ENCODE results near the gene SLC3A2. TPM values are rescaled to one million over a fixed set of nuclear protein-coding genes. Genes with fewer than 3 reads are reported as not detected.

The SLC3A2 gene
- total RNA-seq, 2 donors from 2014 or later = 233 to 240 TPM

DNA sequence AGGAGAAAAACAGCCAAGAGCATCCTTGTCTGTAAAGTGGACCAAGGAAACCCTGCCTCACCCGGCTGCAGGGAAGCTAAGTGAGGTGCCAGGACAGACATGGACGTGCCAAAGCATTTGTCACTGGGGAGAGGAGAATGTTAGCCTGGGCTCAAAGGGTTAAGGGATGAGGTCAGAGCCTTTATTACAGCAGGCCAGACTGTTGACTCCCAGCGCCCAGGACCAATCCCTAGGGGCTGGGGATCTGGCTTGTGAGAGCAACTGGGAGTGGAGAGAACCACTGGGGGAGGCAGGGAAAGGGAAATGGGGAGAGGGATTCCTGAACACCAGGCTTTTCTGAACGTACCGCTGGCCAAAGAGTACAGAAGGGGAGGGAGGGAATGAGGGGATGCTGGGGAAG, 37.8 kb downstream of the SLC3A2 start:
- Mint-ChIP-seq H3K27me3 (peaks cover 56% of the 10 kb centered on the region), H3K27ac (no peak overlapping the region), H3K36me3 (ENCODE audit: low read depth) (no peaks in the 10 kb centered on the region), H3K4me1 (peaks cover 6% of the 10 kb centered on the region), H3K4me3 (no peak overlapping the region)
- ATAC-seq = no peak
- no peaks in the 10 kb centered on the region for H3K9me3 ChIP-seq (ENCODE audit: control insufficient read depth, low read length, poor library complexity, severe bottlenecking)
- no peak for DNase-seq

DNA sequence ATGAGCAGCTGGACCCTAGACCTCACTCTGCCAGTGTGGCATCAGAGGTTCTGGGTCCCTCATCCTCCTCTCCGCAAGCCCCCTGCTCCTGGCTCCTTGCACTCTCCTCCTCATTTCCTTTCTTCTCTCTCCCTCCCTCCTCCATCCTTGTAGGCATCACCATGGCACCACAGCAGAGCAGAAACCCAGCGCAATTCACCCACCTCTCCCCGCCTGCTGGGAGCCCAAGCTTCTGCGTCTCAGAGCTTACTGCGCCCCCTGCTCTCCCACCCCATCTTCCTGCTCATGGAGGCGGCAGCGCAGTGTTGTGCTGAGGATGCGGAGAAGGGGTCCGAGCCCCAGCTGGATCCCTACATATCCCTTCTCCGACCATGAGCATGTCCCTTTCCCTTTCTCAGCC, 38.8 kb downstream of the SLC3A2 start:
- Mint-ChIP-seq H3K4me1 (peaks cover 8% of the 10 kb centered on the region), H3K27ac (no peak overlapping the region), H3K4me3 (no peak overlapping the region), H3K27me3 (peaks cover 62% of the 10 kb centered on the region), H3K36me3 (ENCODE audit: low read depth) (no peaks in the 10 kb centered on the region)
- DNase-seq (no peak), ATAC-seq (no peak)
- H3K9me3 ChIP-seq (ENCODE audit: control insufficient read depth, low read length, poor library complexity, severe bottlenecking) = no peaks in the 10 kb centered on the region

DNA sequence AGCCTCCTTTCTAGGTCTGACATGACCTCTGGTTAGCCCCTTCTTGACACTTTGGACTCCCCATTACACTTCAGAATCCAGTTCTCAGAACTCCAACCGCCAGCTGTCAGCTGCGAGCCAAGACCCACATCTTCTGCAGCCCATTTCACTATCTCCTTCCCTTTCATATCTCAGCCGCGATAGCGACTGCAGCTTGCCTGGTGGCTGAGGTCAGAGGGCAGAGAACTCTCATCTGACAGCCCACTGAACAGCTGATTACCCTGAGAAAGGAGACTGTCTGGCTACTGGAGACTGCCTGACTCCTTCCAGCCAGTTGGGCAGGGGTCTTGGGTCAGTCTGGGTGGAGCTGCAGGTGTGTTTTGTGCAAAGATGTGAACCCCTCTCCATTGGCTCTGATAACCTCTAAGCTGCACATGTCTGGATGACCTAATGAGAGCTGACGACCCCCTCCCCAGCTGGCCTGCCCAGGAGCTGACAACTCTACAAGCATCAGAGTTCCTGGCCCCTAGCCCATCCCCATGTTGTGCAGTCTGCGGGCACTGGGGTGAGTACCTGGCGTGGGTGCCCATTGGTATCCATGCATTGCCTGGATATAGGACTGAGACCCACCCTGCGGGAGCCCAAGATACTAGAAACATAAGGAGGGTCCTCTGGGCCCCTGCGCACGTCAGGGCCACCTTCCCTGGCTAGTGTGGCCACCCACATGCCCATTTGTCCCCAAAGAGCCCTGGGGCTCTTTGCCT, 39.4 kb downstream of the SLC3A2 start:
- DNase-seq (no peak), ATAC-seq (no peak)
- Mint-ChIP-seq H3K27ac (no peak overlapping the region), H3K27me3 (peaks cover 63% of the 10 kb centered on the region), H3K36me3 (ENCODE audit: low read depth) (no peaks in the 10 kb centered on the region), H3K4me1 (peaks cover 8% of the 10 kb centered on the region), H3K4me3 (no peak overlapping the region)
- H3K9me3 ChIP-seq (ENCODE audit: control insufficient read depth, low read length, poor library complexity, severe bottlenecking) = no peaks in the 10 kb centered on the region

DNA sequence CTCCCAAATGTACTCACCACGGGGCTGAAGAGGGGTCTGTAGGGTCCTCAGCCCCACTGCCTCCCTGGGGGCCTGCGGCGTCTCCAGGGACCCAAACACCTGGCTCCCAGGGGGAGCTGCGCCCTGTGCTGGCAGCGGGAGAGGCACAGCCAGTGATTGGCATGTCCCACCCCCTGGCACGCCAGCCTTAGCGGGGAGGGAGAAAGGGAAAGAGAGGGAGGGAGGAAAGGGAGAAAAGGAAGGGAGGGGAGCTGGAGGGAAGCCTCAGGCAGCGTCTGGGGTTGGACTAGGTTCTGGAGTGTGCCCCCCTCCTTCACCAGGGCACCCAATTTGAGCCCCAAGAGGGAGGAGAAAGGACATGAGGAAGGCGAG, 40.5 kb downstream of the SLC3A2 start, which contains the start of gene CHRM1:
TSS of gene CHRM1 (minus strand) at position 163 of the 372 bp plus-strand sequence. CDS start 10,263 bp downstream, outside the sequence.
- peaks cover 12% of the 10 kb centered on the region for H3K4me1 Mint-ChIP-seq
- DNase-seq = no peak
- peaks cover 74% of the 10 kb centered on the region for H3K27me3 Mint-ChIP-seq
- no peaks in the 10 kb centered on the region for H3K9me3 ChIP-seq (ENCODE audit: control insufficient read depth, low read length, poor library complexity, severe bottlenecking)
- no peaks in the 10 kb centered on the region for H3K36me3 Mint-ChIP-seq (ENCODE audit: low read depth)
- no peak for ATAC-seq
- peak within 1 kb of the TSS; percentile 42 for H3K4me3 Mint-ChIP-seq
- no peak within 1 kb of the TSS for H3K27ac Mint-ChIP-seq

DNA sequence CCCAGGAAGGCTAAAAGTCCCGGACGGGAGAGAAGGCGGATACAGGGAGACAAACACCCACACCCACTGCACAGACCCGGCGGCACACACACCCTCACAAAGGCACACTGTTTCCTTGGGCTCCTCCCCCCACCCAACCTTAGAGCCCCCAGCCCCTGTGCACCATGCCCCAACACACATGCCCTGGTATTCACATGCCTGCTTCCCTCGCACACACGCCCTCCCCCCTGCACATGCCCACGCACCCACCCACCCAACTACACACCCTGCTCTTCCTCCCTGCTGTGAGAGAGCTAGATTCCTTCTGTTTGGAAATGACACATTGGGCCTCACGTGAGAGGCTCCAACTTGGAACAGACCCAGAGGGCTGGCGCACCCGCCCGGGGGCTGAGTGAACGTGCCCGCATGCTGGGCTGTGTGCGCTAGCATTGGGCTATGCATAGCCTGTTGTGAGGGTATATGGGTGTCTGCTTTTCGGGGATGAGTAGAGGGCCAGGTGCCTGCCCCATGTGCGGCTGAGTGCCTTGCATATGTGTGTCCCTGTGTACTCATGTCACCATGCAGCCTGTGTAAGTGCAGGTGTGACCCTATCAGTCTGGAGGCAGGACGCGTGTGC, 41.0 kb downstream of the SLC3A2 start:
- ATAC-seq (no peak), DNase-seq (no peak)
- H3K36me3 Mint-ChIP-seq (ENCODE audit: low read depth) = no peaks in the 10 kb centered on the region
- no peaks in the 10 kb centered on the region for H3K9me3 ChIP-seq (ENCODE audit: control insufficient read depth, low read length, poor library complexity, severe bottlenecking)
- no peak overlapping the region for H3K4me3 Mint-ChIP-seq
- H3K4me1 Mint-ChIP-seq = peaks cover 14% of the 10 kb centered on the region
- peaks cover 76% of the 10 kb centered on the region for H3K27me3 Mint-ChIP-seq
- no peak overlapping the region for H3K27ac Mint-ChIP-seq

DNA sequence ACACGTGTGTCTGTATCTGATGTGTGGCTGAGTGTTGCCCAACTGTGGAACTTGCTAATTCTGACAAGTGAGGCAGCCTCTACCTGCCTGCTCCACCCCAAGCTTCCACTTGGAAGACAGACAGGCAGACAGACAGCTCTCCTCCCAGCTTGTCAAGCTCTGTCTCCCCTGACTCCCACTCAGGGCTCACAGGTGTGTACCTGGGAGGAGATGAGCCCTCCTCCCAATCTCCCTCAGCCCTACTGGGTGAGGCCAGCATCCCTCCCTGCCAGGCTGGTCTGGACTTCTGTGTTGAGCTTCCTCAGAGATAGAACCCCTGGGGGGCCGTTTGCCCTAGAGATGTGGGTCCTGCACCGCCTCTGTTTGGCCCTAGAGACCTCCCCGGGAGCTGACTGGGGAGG, 41.5 kb downstream of the SLC3A2 start:
- Mint-ChIP-seq H3K4me1 (peaks cover 14% of the 10 kb centered on the region), H3K4me3 (peak overlapping the region; percentile 42), H3K27ac (no peak overlapping the region), H3K36me3 (ENCODE audit: low read depth) (no peaks in the 10 kb centered on the region), H3K27me3 (peaks cover 71% of the 10 kb centered on the region)
- DNase-seq = no peak
- no peak for ATAC-seq
- no peaks in the 10 kb centered on the region for H3K9me3 ChIP-seq (ENCODE audit: control insufficient read depth, low read length, poor library complexity, severe bottlenecking)

DNA sequence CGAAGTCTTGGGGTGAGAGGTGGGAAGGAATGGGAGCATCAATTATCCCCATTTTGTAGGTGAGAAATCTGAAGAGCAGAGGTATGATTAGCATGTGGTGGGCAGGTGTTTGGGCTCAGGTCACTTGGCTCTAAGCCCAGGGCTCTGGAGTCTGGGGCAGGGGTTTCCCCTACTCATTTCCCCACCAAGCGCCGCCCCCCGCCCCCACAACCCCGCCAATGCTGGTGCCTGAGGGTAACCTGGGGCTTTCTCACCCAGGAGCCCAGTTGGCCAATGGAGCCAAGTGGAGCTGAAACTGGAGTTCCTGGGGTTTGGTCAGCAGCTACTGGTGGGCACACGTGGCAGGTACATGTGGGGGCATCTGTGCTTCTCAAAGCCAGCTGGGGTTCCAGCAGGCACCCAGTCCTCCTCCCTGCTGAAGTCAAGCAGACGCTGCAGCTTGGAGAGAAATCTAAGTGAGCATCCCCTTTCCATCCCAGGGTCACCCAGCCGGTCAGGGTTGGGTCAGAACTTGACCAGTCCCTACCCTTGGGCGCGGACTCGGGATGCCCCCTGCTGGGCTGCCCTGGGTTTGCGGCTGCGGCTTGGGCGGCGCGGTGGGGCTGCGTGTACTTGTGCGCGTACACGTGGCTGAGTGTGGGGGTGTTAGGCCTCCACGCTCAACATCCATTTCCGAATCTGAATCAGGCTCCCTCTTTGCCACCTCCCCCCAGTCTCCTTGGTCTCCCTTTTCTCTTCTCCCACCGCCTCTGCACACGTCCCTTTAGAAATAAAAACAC, 42.1 kb downstream of the SLC3A2 start:
- DNase-seq (no peak), ATAC-seq (peak; percentile 32)
- Mint-ChIP-seq H3K27ac (peak overlapping the region; percentile 37), H3K4me1 (peaks cover 14% of the 10 kb centered on the region), H3K36me3 (ENCODE audit: low read depth) (no peaks in the 10 kb centered on the region), H3K4me3 (peak overlapping the region; percentile 53), H3K27me3 (peaks cover 77% of the 10 kb centered on the region)
- no peaks in the 10 kb centered on the region for H3K9me3 ChIP-seq (ENCODE audit: control insufficient read depth, low read length, poor library complexity, severe bottlenecking)

DNA sequence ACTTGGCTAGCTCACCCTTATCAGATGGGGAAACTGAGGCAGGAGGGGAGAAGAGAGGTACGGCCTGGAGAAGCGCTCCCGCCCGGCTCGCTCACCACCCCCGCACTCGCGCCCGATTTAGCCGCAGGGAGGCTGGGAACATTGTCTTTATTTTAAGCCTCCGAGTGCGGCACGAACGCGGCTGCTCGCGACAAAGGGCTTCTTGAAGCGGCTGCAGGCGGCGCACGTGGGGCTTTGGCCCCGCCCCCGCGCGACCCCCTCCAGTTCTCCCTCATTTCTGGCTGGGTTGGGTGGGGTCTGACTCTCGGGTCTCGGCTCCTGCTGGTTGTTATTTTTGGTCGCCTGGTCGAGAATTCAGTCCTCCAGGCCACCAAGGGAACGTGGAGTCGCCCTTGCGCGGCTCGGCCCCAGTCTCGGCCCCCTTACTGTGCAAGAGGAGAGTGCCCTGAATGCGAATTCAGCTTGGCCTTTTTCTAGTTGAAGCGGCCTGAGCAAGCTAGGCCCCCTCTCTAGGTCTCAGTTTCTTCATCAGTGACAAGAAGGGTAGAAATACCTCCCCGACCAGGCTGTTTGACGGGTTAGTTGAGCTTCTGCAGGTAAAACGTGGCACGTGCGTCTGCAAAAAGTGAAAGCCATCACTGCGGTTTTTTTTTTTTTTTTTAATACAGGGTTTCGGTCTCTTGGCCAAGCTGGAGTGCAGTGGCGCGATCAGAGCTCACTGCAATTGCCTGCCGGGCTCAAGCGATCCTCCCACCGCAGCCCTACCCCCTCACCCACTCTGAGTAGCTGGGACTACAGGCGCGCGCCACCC, 43.1 kb downstream of the SLC3A2 start:
- Mint-ChIP-seq H3K27ac (peak overlapping the region; percentile 37), H3K4me3 (peak overlapping the region; percentile 81), H3K4me1 (peaks cover 14% of the 10 kb centered on the region), H3K27me3 (peaks cover 80% of the 10 kb centered on the region), H3K36me3 (ENCODE audit: low read depth) (peaks cover 4% of the 10 kb centered on the region)
- DNase-seq (no peak), ATAC-seq (peak; percentile 63)
- no peaks in the 10 kb centered on the region for H3K9me3 ChIP-seq (ENCODE audit: control insufficient read depth, low read length, poor library complexity, severe bottlenecking)

DNA sequence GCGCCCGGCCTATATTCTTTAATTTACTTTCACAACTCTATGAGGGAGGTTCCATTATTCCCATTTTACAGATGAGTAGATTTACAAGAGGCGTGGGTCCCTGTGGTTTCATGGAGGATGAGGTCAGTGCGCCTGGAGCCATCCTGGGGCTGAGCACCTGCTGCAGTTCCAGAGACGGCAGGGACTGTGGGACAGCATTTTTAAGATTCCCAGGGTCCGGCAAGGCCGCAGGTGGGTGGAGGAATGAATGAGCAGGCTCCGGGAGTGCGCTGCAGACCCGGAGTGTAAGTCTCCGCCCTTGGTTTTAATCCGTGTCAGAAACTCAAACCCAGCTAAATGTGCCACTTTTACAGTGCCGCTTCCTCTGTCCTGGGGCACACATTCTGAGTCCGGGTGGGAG, 44.6 kb downstream of the SLC3A2 start:
- H3K9me3 ChIP-seq (ENCODE audit: control insufficient read depth, low read length, poor library complexity, severe bottlenecking) = no peaks in the 10 kb centered on the region
- ATAC-seq (no peak), DNase-seq (no peak)
- Mint-ChIP-seq H3K27ac (no peak overlapping the region), H3K36me3 (ENCODE audit: low read depth) (peaks cover 8% of the 10 kb centered on the region), H3K4me3 (peak overlapping the region; percentile 79), H3K27me3 (peaks cover 80% of the 10 kb centered on the region), H3K4me1 (peaks cover 11% of the 10 kb centered on the region)

DNA sequence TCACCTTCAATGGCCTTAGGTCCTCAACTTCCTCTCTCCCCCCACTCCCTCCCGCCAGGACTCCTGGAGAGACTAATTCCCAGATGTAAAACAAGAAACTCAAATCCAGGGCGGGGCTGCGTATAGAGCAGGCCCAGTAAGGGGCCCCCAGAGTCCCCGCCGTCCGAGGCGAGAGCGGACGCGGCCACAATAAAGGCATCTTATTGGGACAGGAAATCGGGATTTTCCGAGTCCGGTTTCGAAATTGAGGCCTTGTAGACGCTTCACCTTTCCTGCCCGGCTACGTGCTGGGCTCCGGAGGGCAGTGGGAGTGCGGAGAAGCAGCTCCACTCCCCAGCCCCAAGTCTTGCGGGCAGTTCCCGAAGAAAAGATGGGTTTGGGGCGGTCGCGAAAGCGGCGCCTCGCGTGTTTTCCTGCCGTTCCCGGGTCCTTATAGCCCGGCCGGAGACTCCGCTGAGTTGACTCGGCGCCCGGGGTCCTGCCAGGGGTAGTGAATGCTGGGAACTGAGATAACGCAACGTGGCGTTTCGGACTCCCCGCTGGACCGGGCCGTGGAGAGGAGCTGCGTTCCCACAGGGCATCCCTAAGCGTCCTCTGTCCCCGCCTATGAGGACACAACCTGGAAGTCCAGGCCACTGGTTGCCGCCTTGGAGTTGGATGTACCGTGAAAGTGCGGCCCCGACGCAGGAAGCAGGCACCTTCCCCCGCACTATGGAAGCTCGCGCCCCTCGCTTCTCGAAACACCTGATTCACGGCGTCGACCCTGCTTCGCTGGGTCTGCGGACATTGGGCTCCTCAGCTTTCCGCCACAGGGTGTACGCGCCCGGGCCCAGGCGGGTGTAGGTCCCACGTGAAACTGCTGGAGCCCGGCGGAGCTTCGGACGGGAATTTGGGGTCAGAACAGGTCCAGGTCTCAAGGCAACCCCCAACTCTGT, 45.3 kb downstream of the SLC3A2 start:
- peak overlapping the region; percentile 79 for H3K4me3 Mint-ChIP-seq
- ATAC-seq (no peak), DNase-seq (no peak)
- no peak overlapping the region for H3K27ac Mint-ChIP-seq
- H3K9me3 ChIP-seq (ENCODE audit: control insufficient read depth, low read length, poor library complexity, severe bottlenecking) = no peaks in the 10 kb centered on the region
- peaks cover 11% of the 10 kb centered on the region for H3K4me1 Mint-ChIP-seq
- H3K36me3 Mint-ChIP-seq (ENCODE audit: low read depth) = peaks cover 8% of the 10 kb centered on the region
- H3K27me3 Mint-ChIP-seq = peaks cover 81% of the 10 kb centered on the region

DNA sequence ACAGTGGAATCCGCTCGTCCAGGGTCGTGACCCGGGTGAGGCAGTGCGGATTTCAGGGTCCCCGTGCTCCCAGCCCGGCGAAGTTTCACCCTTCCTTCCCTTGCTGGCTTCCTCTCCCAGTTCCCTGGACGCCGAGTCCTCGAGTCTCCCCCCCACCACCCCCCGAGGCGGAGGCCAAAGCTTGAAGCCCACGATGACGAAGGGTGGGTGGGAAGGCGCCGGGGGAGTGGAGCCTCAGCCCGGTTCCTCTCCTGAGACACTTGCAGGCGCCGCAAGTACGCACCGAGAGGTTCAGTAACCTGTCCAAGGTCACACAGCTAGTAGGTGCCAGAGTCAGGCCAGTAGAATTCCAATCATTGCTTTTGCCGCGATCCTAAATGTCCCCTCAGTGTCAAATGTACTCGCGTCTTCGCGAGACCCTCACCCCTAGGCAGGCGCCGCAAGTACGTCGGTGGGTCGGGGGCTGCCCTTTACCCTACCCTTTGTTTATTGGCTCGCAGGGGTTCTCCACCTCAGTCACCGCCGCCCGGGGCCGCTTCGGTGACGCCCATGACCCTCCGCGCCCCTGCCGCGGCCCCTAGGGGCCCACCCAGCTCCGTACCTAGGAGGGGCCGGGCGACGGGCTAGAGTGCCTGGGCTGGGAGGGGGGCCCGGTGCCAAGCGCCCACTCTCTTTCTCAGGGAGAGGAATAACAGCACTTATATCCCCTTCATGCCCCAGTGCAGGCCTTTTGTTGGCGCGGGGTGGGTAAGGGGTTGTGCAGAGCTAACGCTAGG, 46.2 kb downstream of the SLC3A2 start:
- ATAC-seq = no peak
- Mint-ChIP-seq H3K36me3 (ENCODE audit: low read depth) (peaks cover 11% of the 10 kb centered on the region), H3K27ac (no peak overlapping the region), H3K27me3 (peaks cover 83% of the 10 kb centered on the region), H3K4me1 (peaks cover 11% of the 10 kb centered on the region), H3K4me3 (peak overlapping the region; percentile 79)
- no peak for DNase-seq
- no peaks in the 10 kb centered on the region for H3K9me3 ChIP-seq (ENCODE audit: control insufficient read depth, low read length, poor library complexity, severe bottlenecking)
